Activated naive CD4-positive, alpha-beta T cell treated with anti-CD3 and anti-CD28 coated beads, Interleukin-2, amount 50 U/mL, for 24 hours (primary cell): ENCODE results near the gene IL4.

ENCODE experiments used
- H3K27ac Mint-ChIP-seq: one replicate; pipeline ENCODE4 v1.8.0; 2021; ENCODE audit warnings: mild to moderate bottlenecking, mixed read lengths
- H3K27me3 Mint-ChIP-seq: one replicate; pipeline ENCODE4 v1.8.0; 2021; ENCODE audit warnings: mixed read lengths
- H3K36me3 Mint-ChIP-seq: one replicate; pipeline ENCODE4 v1.8.0; 2021; ENCODE audit warnings: mixed read lengths
- H3K4me1 Mint-ChIP-seq: one replicate; pipeline ENCODE4 v1.8.0; 2021; ENCODE audit warnings: mixed read lengths
- H3K4me3 Mint-ChIP-seq: one replicate; pipeline ENCODE4 v1.8.0; 2021; ENCODE audit warnings: mild to moderate bottlenecking, mixed read lengths
- H3K9me3 Mint-ChIP-seq: one replicate; pipeline ENCODE4 v1.8.0; 2021; ENCODE audit warnings: mixed read lengths

The IL4 gene

GRCh38 chr5:132651838-132652469 is 21.8 kb upstream of the IL4 start:
- H3K27ac Mint-ChIP-seq, result no peak overlapping the region
- peaks cover 19% of the 10 kb centered on the region for H3K27me3 Mint-ChIP-seq
- no peak overlapping the region for H3K4me3 Mint-ChIP-seq
- H3K4me1 Mint-ChIP-seq, result peaks cover 5% of the 10 kb centered on the region
- H3K9me3 Mint-ChIP-seq, result peaks cover 14% of the 10 kb centered on the region
- H3K36me3 Mint-ChIP-seq, result peaks cover 3% of the 10 kb centered on the region

- H3K27me3 Mint-ChIP-seq, result peaks cover 26% of the 10 kb centered on the region
- no peaks in the 10 kb centered on the region for H3K36me3 Mint-ChIP-seq
- peaks cover 5% of the 10 kb centered on the region for H3K9me3 Mint-ChIP-seq
- peaks cover 5% of the 10 kb centered on the region for H3K4me1 Mint-ChIP-seq
- H3K4me3 Mint-ChIP-seq, result no peak overlapping the region
- no peak overlapping the region for H3K27ac Mint-ChIP-seq
Observed at GRCh38 chr5:132653716-132654115, 20.1 kb upstream of the IL4 start.

GRCh38 chr5:132655821-132656773 is 17.7 kb upstream of the IL4 start:
- H3K36me3 Mint-ChIP-seq, result no peaks in the 10 kb centered on the region
- peaks cover 26% of the 10 kb centered on the region for H3K27me3 Mint-ChIP-seq
- H3K27ac Mint-ChIP-seq, result no peak overlapping the region
- peak overlapping the region; percentile 54 for H3K4me3 Mint-ChIP-seq
- H3K4me1 Mint-ChIP-seq, result peaks cover 5% of the 10 kb centered on the region
- H3K9me3 Mint-ChIP-seq, result no peaks in the 10 kb centered on the region

- Mint-ChIP-seq H3K4me1 (peaks cover 5% of the 10 kb centered on the region), H3K4me3 (peak overlapping the region; percentile 54), H3K36me3 (no peaks in the 10 kb centered on the region), H3K27ac (no peak overlapping the region), H3K27me3 (peaks cover 26% of the 10 kb centered on the region), H3K9me3 (no peaks in the 10 kb centered on the region)
Observed at GRCh38 chr5:132656774-132657355, 16.9 kb upstream of the IL4 start.

GRCh38 chr5:132657676-132658380 is 16.0 kb upstream of the IL4 start, which contains the start of gene IL13:
IL13 (plus strand) TSS chr5:132658173; CDS start chr5:132658187, 14 bp downstream.
- Mint-ChIP-seq H3K27me3 (peaks cover 25% of the 10 kb centered on the region), H3K36me3 (no peaks in the 10 kb centered on the region), H3K27ac (no peak within 1 kb of the TSS), H3K9me3 (no peaks in the 10 kb centered on the region), H3K4me3 (no peak within 1 kb of the TSS), H3K4me1 (peaks cover 5% of the 10 kb centered on the region)

- Mint-ChIP-seq H3K4me3 (no peak overlapping the region), H3K27ac (no peak overlapping the region), H3K27me3 (peaks cover 22% of the 10 kb centered on the region), H3K9me3 (no peaks in the 10 kb centered on the region), H3K36me3 (no peaks in the 10 kb centered on the region), H3K4me1 (peaks cover 5% of the 10 kb centered on the region)
Observed at GRCh38 chr5:132658381-132659302, 15.1 kb upstream of the IL4 start.

GRCh38 chr5:132659598-132660493 is 13.9 kb upstream of the IL4 start:
- H3K4me1 Mint-ChIP-seq, result peaks cover 5% of the 10 kb centered on the region
- H3K4me3 Mint-ChIP-seq, result no peak overlapping the region
- no peaks in the 10 kb centered on the region for H3K9me3 Mint-ChIP-seq
- H3K27me3 Mint-ChIP-seq, result peaks cover 14% of the 10 kb centered on the region
- H3K36me3 Mint-ChIP-seq, result no peaks in the 10 kb centered on the region
- no peak overlapping the region for H3K27ac Mint-ChIP-seq

GRCh38 chr5:132661231-132662003 is 12.4 kb upstream of the IL4 start:
- H3K27me3 Mint-ChIP-seq, result peaks cover 13% of the 10 kb centered on the region
- H3K9me3 Mint-ChIP-seq, result no peaks in the 10 kb centered on the region
- no peaks in the 10 kb centered on the region for H3K36me3 Mint-ChIP-seq
- peaks cover 5% of the 10 kb centered on the region for H3K4me1 Mint-ChIP-seq
- H3K4me3 Mint-ChIP-seq, result no peak overlapping the region
- H3K27ac Mint-ChIP-seq, result no peak overlapping the region

- H3K36me3 Mint-ChIP-seq, result no peaks in the 10 kb centered on the region
- no peak overlapping the region for H3K4me3 Mint-ChIP-seq
- no peak overlapping the region for H3K27ac Mint-ChIP-seq
Observed at GRCh38 chr5:132662004-132662401, 11.8 kb upstream of the IL4 start.

GRCh38 chr5:132662925-132663770 is 10.6 kb upstream of the IL4 start:
- Mint-ChIP-seq H3K27ac (peak overlapping the region; percentile 62), H3K9me3 (no peaks in the 10 kb centered on the region), H3K4me3 (no peak overlapping the region), H3K4me1 (no peaks in the 10 kb centered on the region), H3K27me3 (peaks cover under 1% of the 10 kb centered on the region), H3K36me3 (no peaks in the 10 kb centered on the region)

More at GRCh38 chr5:132662004-132662401, 11.8 kb upstream of the IL4 start:
- H3K4me1 Mint-ChIP-seq, result no peaks in the 10 kb centered on the region
- peaks cover 7% of the 10 kb centered on the region for H3K27me3 Mint-ChIP-seq
- H3K9me3 Mint-ChIP-seq, result no peaks in the 10 kb centered on the region

- Mint-ChIP-seq H3K27ac (no peak overlapping the region), H3K9me3 (no peaks in the 10 kb centered on the region), H3K4me1 (no peaks in the 10 kb centered on the region), H3K4me3 (no peak overlapping the region), H3K36me3 (no peaks in the 10 kb centered on the region), H3K27me3 (no peaks in the 10 kb centered on the region)
Observed at GRCh38 chr5:132663771-132664695, 9.8 kb upstream of the IL4 start.
